Stimulated activated CD4-positive, alpha-beta T cell treated with anti-CD3 and anti-CD28 coated beads, TNF-alpha, amount 100 ng/mL, for 48 hours (primary cell): ENCODE measurements around the gene SNX27.
"Not testable (repeated sequence)": the region's sequence is repeated elsewhere in the genome, so short reads cannot be mapped to it uniquely, and the experiment has no call there.

Source experiments
- DNase-seq, 3 donors: peaks; one replicate each; pipeline ENCODE4 v3.0.0-alpha.2; 2020; ENCODE audit warnings: low read depth in 3 of 3

SNX27 gene

GRCh38 chr1:151721788-151722510 is 110.1 kb downstream of the SNX27 start:
- DNase-seq: no peak

GRCh38 chr1:151723726-151724370 is 112.0 kb downstream of the SNX27 start:
- DNase-seq: no peak

GRCh38 chr1:151728151-151729054 is 116.6 kb downstream of the SNX27 start:
- no peak for DNase-seq

GRCh38 chr1:151729157-151729965 is 117.5 kb downstream of the SNX27 start:
- DNase-seq: no peak

- no peak for DNase-seq
Observed at GRCh38 chr1:151729966-151730291, 118.1 kb downstream of the SNX27 start.

- no peak for DNase-seq
Observed at GRCh38 chr1:151733126-151733525, 121.3 kb downstream of the SNX27 start.

- DNase-seq: not testable (repeated sequence)
Observed at GRCh38 chr1:151733995-151734394, 122.1 kb downstream of the SNX27 start.

- no peak for DNase-seq
Observed at GRCh38 chr1:151737026-151737425, 125.2 kb downstream of the SNX27 start.

GRCh38 chr1:151737479-151737878 is 125.6 kb downstream of the SNX27 start:
- no peak for DNase-seq

GRCh38 chr1:151739590-151740355 is 127.9 kb downstream of the SNX27 start:
- no peak for DNase-seq

GRCh38 chr1:151741516-151741915 is 129.7 kb downstream of the SNX27 start:
- no peak for DNase-seq
